ENCODE data around the gene CNTNAP5.
A peak's percentile ranks its signal among the peaks of the same experiment; 100 is the strongest.

Gene CNTNAP5

GRCh38 chr2:124025171-124025580 is at the start of gene CNTNAP5:
Gene CNTNAP5 (plus strand): TSS chr2:124025287. CDS start chr2:124025651, 364 bp downstream.
- DNase-seq: peak; percentile 66

- no peak for DNase-seq
These were observed 48.9 kb upstream of the CNTNAP5 start for GRCh38 chr2:123976054-123976648.

- no peak for DNase-seq
These were observed 31.3 kb upstream of the CNTNAP5 start for GRCh38 chr2:123993728-123994323.

GRCh38 chr2:123999681-124000080 is 25.4 kb upstream of the CNTNAP5 start:
- DNase-seq: no peak

- peak; percentile 47 for DNase-seq
These were observed 23.2 kb upstream of the CNTNAP5 start for GRCh38 chr2:124001696-124002430.

GRCh38 chr2:124018890-124019289 is 6.2 kb upstream of the CNTNAP5 start:
- DNase-seq: no peak

- DNase-seq: no peak
These were observed 421 bp upstream of the CNTNAP5 start for GRCh38 chr2:124024561-124025170.

GRCh38 chr2:124025891-124026434 is 876 bp downstream of the CNTNAP5 start:
- DNase-seq: no peak

- no peak for DNase-seq
These were observed 1.4 kb downstream of the CNTNAP5 start for GRCh38 chr2:124026503-124026902.

- no peak for DNase-seq
These were observed 2.1 kb downstream of the CNTNAP5 start for GRCh38 chr2:124027182-124027581.

GRCh38 chr2:124032799-124033198 is 7.7 kb downstream of the CNTNAP5 start:
- DNase-seq: no peak

GRCh38 chr2:124034265-124034664 is 9.2 kb downstream of the CNTNAP5 start:
- no peak for DNase-seq

- no peak for DNase-seq
These were observed 9.9 kb downstream of the CNTNAP5 start for GRCh38 chr2:124035001-124035400.

- DNase-seq: no peak
These were observed 13.9 kb downstream of the CNTNAP5 start for GRCh38 chr2:124039032-124039431.

GRCh38 chr2:124039762-124040291 is 14.7 kb downstream of the CNTNAP5 start:
- no peak for DNase-seq

- no peak for DNase-seq
These were observed 20.8 kb downstream of the CNTNAP5 start for GRCh38 chr2:124045894-124046293.

GRCh38 chr2:124046332-124046731 is 21.2 kb downstream of the CNTNAP5 start:
- no peak for DNase-seq

GRCh38 chr2:124048102-124048501 is 23.0 kb downstream of the CNTNAP5 start:
- DNase-seq: no peak

- DNase-seq: no peak
These were observed 23.6 kb downstream of the CNTNAP5 start for GRCh38 chr2:124048664-124049063.

GRCh38 chr2:124049136-124049535 is 24.0 kb downstream of the CNTNAP5 start:
- DNase-seq: no peak

GRCh38 chr2:124050833-124051497 is 25.9 kb downstream of the CNTNAP5 start:
- no peak for DNase-seq

GRCh38 chr2:124053796-124054195 is 28.7 kb downstream of the CNTNAP5 start:
- no peak for DNase-seq

GRCh38 chr2:124063596-124063995 is 38.5 kb downstream of the CNTNAP5 start:
- no peak for DNase-seq

All from left hindlimb (tissue), 1 donor.